ENCODE data around the gene OR2AP1.

DNA sequence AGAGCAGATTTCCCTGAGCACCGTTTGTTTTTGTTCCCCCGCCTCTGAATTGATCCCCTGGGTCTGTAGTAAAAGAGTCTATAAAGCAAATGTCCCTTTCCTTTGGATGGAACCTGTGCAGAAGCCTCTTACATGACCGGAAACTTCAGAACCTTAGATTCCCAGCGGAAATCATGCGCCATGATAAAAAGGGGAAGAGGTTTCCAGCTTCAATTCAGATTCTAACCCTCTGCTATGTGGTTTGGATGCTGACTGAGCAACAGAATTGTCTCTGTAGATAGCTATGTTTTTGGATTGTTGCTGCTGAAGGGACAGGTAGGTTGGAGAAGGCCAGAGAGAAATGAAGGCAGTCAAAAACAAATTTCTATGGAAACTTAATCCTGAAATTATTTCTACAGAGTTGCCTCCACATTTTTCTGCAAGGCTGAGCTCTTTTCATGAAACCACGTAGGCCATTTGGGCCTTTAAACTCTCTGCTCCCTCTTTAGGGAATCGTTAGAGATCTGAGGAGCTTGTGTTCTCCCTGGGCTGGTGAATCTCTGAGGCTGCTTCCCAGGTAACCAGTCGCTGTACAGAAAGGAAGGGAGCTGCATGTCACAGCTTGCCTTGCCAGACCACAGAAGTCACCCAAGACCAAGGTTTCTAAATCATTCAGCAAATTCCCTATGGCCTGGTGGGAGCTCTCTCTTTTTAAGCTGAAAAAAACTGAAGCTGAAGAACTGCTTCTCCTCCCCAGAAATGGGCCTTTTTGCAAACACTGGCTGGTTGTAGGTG lies 35.7 kb downstream of the OR2AP1 start:
- TF ChIP-seq, protein P1, sequence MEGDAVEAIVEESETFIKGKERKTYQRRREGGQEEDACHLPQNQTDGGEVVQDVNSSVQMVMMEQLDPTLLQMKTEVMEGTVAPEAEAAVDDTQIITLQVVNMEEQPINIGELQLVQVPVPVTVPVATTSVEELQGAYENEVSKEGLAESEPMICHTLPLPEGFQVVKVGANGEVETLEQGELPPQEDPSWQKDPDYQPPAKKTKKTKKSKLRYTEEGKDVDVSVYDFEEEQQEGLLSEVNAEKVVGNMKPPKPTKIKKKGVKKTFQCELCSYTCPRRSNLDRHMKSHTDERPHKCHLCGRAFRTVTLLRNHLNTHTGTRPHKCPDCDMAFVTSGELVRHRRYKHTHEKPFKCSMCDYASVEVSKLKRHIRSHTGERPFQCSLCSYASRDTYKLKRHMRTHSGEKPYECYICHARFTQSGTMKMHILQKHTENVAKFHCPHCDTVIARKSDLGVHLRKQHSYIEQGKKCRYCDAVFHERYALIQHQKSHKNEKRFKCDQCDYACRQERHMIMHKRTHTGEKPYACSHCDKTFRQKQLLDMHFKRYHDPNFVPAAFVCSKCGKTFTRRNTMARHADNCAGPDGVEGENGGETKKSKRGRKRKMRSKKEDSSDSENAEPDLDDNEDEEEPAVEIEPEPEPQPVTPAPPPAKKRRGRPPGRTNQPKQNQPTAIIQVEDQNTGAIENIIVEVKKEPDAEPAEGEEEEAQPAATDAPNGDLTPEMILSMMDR (IDR thresholded peaks at IDR 0.05) = no peak
- no peak for TF ChIP-seq POLR2A (IDR thresholded peaks at IDR 0.05)

Measured in Peyer's patch (tissue), 4 donors.